Erythroblast (primary cell): ENCODE data around the gene TRIAP1.
"Not testable (repeated sequence)": the region's sequence is repeated elsewhere in the genome, so short reads cannot be mapped to it uniquely, and the experiment has no call there.

Experiments used
- GATA1 ChIP-seq: IDR thresholded peaks from 2 replicates; pipeline ENCODE4 v1.6.1; 2011; ENCODE audit warnings: low read depth, mild to moderate bottlenecking, control low read depth, low read length, moderate library complexity
- POLR2A ChIP-seq: IDR thresholded peaks from 2 replicates; pipeline ENCODE4 v1.6.1; 2011; ENCODE audit warnings: mild to moderate bottlenecking, low read length

DNA sequence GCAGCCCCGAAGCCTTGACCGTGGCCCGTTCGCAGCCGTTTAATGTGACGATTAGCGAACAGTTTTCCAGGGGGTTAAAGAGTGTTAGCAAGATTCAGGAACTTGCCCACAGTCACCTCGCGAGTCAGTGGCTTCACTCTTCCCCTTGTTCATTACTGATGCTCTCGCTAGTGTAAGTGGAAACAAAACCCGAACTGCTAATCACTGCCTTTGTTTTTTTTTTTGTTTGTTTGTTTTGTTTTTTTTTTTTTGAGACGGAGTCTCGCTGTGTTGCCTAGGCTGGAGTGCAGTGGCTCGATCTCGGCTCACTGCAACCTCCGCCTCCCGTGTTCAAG lies 627 bp upstream of the TRIAP1 start:
- TF ChIP-seq POLR2A, GATA1: not testable (repeated sequence)
